ENCODE results near the gene ZHX3. TPM values are rescaled to one million over a fixed set of nuclear protein-coding genes. Genes with fewer than 3 reads are reported as not detected.
A peak's percentile ranks its signal among the peaks of the same experiment; 100 is the strongest.

ZHX3 gene
- total RNA-seq, 4 donors from 2014 or later = 20.1 to 30.0 (median 25.9) TPM

GRCh38 chr20:41320441-41320840 lies 2.9 kb upstream of the ZHX3 start:
- Histone ChIP-seq H3K4me1 (peaks cover 9 to 14% of the 10 kb centered on the region in 2 donors), H3K27ac (no peak overlapping the region), H3K9me3 (no peaks in the 10 kb centered on the region), H3K36me3 (no peaks in the 10 kb centered on the region), H3K27me3 (no peaks in the 10 kb centered on the region), H3K4me3 (no peak overlapping the region)
- TF ChIP-seq POLR2A (IDR thresholded peaks at IDR 0.05) (no peak), CTCF (IDR thresholded peaks at IDR 0.05 in 4 of 5, conservative IDR thresholded peaks at IDR 0.05 in 1 of 5) (no peak)
- DNase-seq (no peak), ATAC-seq (no peak)
- intact Hi-C loops (cut with DNase I; ENCODE audit: low total_unique reads) = no loop called here
- in situ Hi-C loops (cut with MboI; ENCODE audit: low sequenced_read_pairs in 4 of 4) = no loop called here

GRCh38 chr20:41318271-41318649 lies 729 bp upstream of the ZHX3 start:
- H3K27ac ChIP-seq = peak overlapping the region; percentile 73 to 96 (median 90)
- in situ Hi-C loops (cut with MboI; ENCODE audit: low sequenced_read_pairs in 4 of 4) = no loop called here

GRCh38 chr20:41316602-41317545 lies 657 bp downstream of the ZHX3 start:
- H3K4me1 ChIP-seq = peaks cover 39 to 41% of the 10 kb centered on the region in 2 donors
- H3K27ac ChIP-seq = peak overlapping the region; percentile 84 to 96 (median 91)
- no peaks in the 10 kb centered on the region for H3K27me3 ChIP-seq
- intact Hi-C loops (cut with DNase I; ENCODE audit: low total_unique reads) (loop anchor here (1.0 to 10.0 kb wide), 4 partner anchors 12 to 378 kb away; partner anchors contain the start of gene PLCG1), in situ Hi-C loops (cut with MboI; ENCODE audit: low sequenced_read_pairs in 4 of 4) (no loop called here)
- TF ChIP-seq CTCF (IDR thresholded peaks at IDR 0.05 in 4 of 5, conservative IDR thresholded peaks at IDR 0.05 in 1 of 5) = no peak
- TF ChIP-seq POLR2A (IDR thresholded peaks at IDR 0.05) = no peak
- H3K9me3 ChIP-seq = no peaks in the 10 kb centered on the region
- DNase-seq (peak; percentile 63 to 77), ATAC-seq (peak; percentile 83 to 86)
- H3K36me3 ChIP-seq = no peaks in the 10 kb centered on the region
- peak overlapping the region; percentile 77 to 95 (median 80) for H3K4me3 ChIP-seq

More at GRCh38 chr20:41318271-41318649, 729 bp upstream of the ZHX3 start:
- intact Hi-C loops (cut with DNase I; ENCODE audit: low total_unique reads) = loop anchor here (10.0 kb wide), 1 partner anchor 377 kb away; no protein-coding TSS in a partner anchor
- TF ChIP-seq POLR2A (IDR thresholded peaks at IDR 0.05) = no peak
- no peak for TF ChIP-seq CTCF (IDR thresholded peaks at IDR 0.05 in 4 of 5, conservative IDR thresholded peaks at IDR 0.05 in 1 of 5)
- H3K27me3 ChIP-seq = no peaks in the 10 kb centered on the region
- H3K4me1 ChIP-seq = peaks cover 31 to 34% of the 10 kb centered on the region in 2 donors
- peak overlapping the region; percentile 46 to 78 (median 54) for H3K4me3 ChIP-seq
- no peaks in the 10 kb centered on the region for H3K36me3 ChIP-seq
- H3K9me3 ChIP-seq = no peaks in the 10 kb centered on the region
- no peak for ATAC-seq
- DNase-seq = no peak

- ATAC-seq (no peak), DNase-seq (no peak)
- peak overlapping the region; percentile 77 to 95 (median 80) for H3K4me3 ChIP-seq
- peaks cover 39 to 41% of the 10 kb centered on the region in 2 donors for H3K4me1 ChIP-seq
- TF ChIP-seq POLR2A (IDR thresholded peaks at IDR 0.05) (no peak), CTCF (IDR thresholded peaks at IDR 0.05 in 4 of 5, conservative IDR thresholded peaks at IDR 0.05 in 1 of 5) (no peak)
- no peaks in the 10 kb centered on the region for H3K36me3 ChIP-seq
- H3K9me3 ChIP-seq = no peaks in the 10 kb centered on the region
- no peaks in the 10 kb centered on the region for H3K27me3 ChIP-seq
- H3K27ac ChIP-seq = peak overlapping the region; percentile 84 to 96 (median 91)
- intact Hi-C loops (cut with DNase I; ENCODE audit: low total_unique reads) = loop anchor here (2.0 to 10.0 kb wide), 2 partner anchors 21 to 379 kb away; no protein-coding TSS in a partner anchor
- in situ Hi-C loops (cut with MboI; ENCODE audit: low sequenced_read_pairs in 4 of 4) = no loop called here
These were observed 1.5 kb downstream of the ZHX3 start for GRCh38 chr20:41316051-41316450.
